Stimulated activated CD8-positive, alpha-beta memory T cell treated with anti-CD3 and anti-CD28 coated beads, Interleukin-12 subunit alpha, Interleukin-12 subunit beta, amount 100 ng/mL, for 24 hours (primary cell): Measurements from ENCODE around the gene FYB1.

ENCODE experiments used
- DNase-seq: peaks from one replicate; pipeline ENCODE4 v3.0.0-alpha.2; 2020; ENCODE audit errors: extremely low read depth

The FYB1 gene

GRCh38 chr5:39160576-39161213 is 58.7 kb downstream of the FYB1 start:
- no peak for DNase-seq

- no peak for DNase-seq
These were observed 59.4 kb downstream of the FYB1 start for GRCh38 chr5:39159811-39160490.

DNA sequence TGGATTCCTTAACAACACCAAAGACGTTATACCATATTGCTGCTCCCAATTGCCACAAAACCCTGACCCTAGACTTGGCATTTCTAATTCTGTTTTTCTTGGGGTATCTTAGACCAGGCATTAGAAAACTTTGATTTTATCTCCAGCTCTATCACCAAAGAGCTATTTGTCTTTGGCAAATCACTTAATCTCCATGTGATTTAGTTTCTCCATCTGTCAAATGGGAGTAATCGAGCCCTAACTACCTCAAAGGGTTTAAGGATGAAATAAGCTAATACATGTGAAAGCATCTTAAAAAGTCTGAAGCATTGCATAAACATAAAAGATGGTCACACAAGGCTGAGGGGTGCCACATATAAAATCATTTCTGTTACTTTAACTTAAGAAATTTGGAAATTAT is 60.6 kb downstream of the FYB1 start:
- DNase-seq: no peak

- DNase-seq: no peak
These were observed 61.2 kb downstream of the FYB1 start for GRCh38 chr5:39158127-39158593.

GRCh38 chr5:39157701-39158100 is 61.7 kb downstream of the FYB1 start:
- DNase-seq: no peak

DNA sequence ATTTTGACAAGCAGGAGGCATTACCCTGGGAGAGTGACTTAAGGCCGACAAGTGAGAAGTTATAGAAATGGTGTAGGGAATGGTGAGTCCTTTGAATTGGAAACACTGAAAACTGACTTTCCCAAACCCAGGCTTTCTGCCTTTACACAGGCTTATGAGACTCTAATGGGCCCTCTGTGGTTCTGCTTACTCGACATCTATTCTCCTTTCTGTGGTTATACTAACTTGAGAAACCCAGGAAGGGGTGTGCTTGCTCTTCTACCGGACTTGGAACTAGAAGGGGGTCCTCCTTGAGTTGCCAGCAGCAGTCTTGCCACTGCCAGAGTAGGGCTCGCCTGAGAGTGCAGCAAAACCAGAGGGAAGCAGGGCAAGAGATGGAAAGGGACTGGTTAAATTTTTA is 63.3 kb downstream of the FYB1 start:
- no peak for DNase-seq

GRCh38 chr5:39151745-39152144 is 67.6 kb downstream of the FYB1 start:
- DNase-seq: no peak

DNA sequence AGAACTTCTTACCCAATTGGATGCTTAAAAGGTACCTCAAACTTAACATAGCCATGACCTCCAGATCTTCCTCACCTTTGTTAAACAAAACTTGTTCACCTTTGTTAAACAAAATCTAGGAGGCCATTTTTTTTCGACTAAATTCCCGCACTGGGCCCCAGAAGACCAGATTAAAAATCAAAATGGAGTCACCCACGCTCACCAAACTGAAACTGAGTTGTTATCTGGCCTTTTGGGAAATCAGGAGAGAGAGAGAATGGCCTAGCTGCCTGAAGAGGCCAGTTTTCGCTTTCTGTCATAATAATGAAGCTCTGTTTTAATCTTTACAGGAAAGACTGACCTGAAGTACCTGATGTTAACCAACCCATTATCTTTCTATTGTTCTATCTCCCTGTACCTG is 69.4 kb downstream of the FYB1 start:
- DNase-seq: no peak

DNA sequence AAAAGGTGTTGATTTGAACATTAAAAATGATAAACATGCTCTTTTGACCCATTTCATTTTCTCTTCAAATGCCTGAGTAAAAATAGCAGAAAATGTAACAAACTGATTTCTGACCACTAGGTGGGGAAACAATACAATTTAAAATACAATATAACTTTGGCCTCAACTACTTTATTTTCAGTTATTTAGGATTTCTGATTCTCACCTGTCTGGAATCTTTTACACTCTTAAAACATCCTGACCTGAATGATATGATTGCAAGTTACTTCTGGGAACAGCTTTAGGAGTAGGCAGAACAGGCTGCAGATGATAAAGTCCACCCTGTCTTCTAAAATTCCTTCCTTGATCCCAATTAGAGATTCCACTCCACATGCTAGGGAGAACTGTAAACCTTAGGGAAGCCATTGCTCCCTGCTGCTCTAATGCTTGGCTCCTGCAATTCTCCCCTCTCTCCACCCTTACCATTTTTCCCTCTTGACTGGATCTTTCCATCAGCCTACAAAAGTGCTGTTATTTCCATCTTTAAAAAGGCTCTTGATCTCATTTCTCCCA is 70.3 kb downstream of the FYB1 start:
- no peak for DNase-seq

- DNase-seq: no peak
These were observed 72.4 kb downstream of the FYB1 start for GRCh38 chr5:39146831-39147540.

- no peak for DNase-seq
These were observed 76.1 kb downstream of the FYB1 start for GRCh38 chr5:39143151-39143860.

DNA sequence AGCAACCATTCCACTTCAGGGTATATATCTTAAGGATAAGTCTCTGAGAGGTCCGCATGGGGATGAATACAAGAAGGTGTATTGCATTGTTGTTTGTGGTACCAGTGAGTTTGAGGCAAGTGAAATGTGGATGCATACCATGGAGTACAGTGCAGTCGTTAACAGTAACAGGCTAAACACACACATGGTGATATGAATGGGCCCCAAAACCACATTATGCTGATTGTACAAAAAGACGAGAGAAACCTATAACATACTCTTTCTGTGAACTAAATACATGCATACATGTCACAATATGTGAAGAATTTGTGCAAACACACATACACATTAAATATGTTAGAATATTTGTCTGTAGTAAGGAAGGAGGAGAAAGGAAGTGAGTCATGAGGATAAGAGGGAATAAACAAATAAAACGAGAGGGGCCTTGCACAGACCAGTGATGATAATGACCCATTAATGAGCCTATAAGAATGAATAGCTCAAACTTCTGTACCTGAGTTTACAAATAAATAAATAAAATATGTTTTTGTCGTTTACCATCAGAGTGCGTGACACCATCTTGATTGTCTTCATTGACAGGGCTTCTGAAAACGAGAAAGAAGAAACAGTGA is 78.7 kb downstream of the FYB1 start:
- DNase-seq: no peak

GRCh38 chr5:39138892-39139291 is 80.5 kb downstream of the FYB1 start:
- no peak for DNase-seq

- no peak for DNase-seq
These were observed 81.4 kb downstream of the FYB1 start for GRCh38 chr5:39137819-39138451.

- no peak for DNase-seq
These were observed 82.0 kb downstream of the FYB1 start for GRCh38 chr5:39137391-39137790.

- no peak for DNase-seq
These were observed 86.6 kb downstream of the FYB1 start for GRCh38 chr5:39132792-39133191.

DNA sequence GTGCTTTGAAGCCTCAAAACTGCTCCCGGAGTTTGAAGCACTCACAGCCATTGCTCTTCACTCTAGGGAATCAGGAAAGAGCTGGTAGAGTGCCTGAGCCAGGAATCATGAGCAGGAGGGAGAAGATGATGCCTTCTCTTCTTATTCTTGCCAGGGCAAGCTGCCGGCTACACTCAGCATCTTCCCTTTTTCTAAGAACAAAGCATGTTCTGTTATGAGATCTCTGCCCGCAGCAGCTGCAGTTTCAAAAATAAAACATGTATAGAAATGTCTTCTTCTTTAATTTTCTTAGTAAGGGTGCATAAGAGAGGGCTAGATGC is 87.3 kb downstream of the FYB1 start:
- no peak for DNase-seq

DNA sequence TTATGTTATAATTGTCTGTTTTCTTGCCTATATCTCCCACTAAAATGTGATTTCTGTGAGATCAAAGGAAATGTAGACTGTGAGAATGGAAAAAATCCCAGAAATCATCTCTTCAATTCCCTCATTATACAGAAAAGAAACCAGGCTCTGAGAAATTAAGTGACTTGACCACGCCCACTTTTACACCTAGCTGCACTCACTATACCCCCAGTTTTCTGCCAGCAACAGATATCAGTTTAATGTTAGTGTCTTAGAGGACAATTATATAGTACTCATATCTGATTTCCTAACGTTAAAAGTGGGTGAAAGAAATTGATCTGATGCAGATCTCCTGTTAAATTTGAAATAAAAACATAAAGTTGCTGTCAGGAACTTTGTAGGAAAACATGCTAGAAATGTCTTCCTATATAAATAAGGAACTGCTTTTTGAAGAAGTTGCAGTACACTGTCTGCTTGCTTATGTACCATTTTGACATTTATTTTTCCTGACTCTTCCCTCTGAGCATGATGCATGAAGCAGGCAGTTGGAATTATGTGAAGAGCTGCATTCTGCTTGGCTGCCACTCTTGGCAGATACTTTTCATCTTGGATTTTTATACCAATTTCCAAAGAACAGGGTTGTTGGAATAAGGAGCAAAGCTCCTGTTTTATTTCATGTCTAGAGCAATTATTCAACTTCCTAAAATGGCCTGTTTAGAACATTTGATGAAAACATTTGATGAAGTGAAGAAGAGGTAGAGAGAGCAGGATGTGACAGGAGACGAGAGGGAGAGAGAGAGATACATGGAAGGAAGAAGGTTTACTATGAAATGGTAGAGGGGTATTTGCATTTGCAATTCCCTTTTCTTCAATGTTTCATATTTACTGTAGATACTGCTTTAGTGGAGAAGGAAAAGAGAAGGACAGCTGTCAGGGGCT is 87.9 kb downstream of the FYB1 start:
- DNase-seq: no peak

GRCh38 chr5:39130716-39131115 is 88.6 kb downstream of the FYB1 start:
- no peak for DNase-seq

DNA sequence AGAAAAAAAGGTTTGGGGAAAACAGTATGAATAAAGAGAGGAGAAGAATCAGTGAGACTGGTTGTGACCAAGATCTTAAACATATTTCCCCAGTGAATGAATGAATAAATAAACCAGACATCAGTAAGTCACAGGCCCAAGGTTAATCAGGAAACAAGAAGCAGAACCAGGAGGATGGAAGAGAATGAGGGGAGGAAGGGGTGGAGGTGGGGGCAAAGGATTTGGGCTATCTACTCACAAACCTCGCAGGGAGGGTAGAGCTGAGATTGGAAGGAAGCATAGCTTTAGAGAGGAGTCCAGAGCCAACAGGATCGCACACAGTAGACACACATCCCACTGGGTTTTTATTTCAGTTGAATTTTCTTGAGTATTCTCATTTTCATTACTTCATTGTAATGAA is 97.4 kb downstream of the FYB1 start:
- no peak for DNase-seq
